ENCODE results near the gene C1orf141.

DNA sequence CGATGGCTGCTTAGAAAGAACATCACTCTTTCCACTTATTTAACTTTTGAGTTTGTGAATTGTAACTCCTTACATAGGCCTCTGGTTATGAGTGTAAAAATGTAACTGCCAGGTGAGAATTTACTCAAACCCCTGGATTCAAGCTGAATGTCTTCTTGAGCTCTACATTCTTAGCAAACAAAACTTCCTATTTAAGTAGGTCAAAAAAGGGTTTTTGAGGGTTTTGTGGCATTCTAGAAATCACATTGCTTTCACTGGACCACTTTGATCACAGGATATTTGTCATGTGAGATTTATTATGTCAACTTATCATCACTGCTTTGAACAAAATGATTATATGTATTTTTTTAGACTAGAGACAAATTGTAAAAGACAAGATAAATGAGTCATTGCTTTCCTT lies 37.2 kb upstream of the C1orf141 start:
- TF ChIP-seq ZNF232 (CRISPR knock-in tag; IDR thresholded peaks at IDR 0.05): no peak
- TF ChIP-seq, protein P1, sequence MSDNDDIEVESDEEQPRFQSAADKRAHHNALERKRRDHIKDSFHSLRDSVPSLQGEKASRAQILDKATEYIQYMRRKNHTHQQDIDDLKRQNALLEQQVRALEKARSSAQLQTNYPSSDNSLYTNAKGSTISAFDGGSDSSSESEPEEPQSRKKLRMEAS (CRISPR knock-in tag; IDR thresholded peaks at IDR 0.05): no peak
